COLO668 (cell line): Measurements from ENCODE around the gene ERCC6L2.
A peak's percentile ranks its signal among the peaks of the same experiment; 100 is the strongest.

Experiments used
- DNase-seq: peaks from one replicate; lab custom pipeline; 2025; ENCODE audit not compliant: unreplicated experiment; lab: John Stamatoyannopoulos, UW

Gene ERCC6L2

GRCh38 chr9:95875305-95876137 is at the start of gene ERCC6L2:
ERCC6L2 (plus strand) TSS chr9:95875691; CDS start chr9:95876039, 348 bp downstream.
- DNase-seq, result peak; percentile 96

- no peak for DNase-seq
Measured at GRCh38 chr9:95826183-95826838, 49.2 kb upstream of the ERCC6L2 start.

GRCh38 chr9:95830768-95831167 is 44.7 kb upstream of the ERCC6L2 start:
- no peak for DNase-seq

GRCh38 chr9:95831810-95832209 is 43.7 kb upstream of the ERCC6L2 start:
- DNase-seq, result no peak

GRCh38 chr9:95833546-95834178 is 41.8 kb upstream of the ERCC6L2 start:
- no peak for DNase-seq

- no peak for DNase-seq
Measured at GRCh38 chr9:95834281-95834907, 41.1 kb upstream of the ERCC6L2 start.

GRCh38 chr9:95835393-95835792 is 40.1 kb upstream of the ERCC6L2 start:
- DNase-seq, result no peak

GRCh38 chr9:95836072-95836471 is 39.4 kb upstream of the ERCC6L2 start:
- no peak for DNase-seq

GRCh38 chr9:95839012-95839411 is 36.5 kb upstream of the ERCC6L2 start:
- no peak for DNase-seq

- DNase-seq, result no peak
Measured at GRCh38 chr9:95840074-95840473, 35.4 kb upstream of the ERCC6L2 start.

GRCh38 chr9:95841377-95841776 is 34.1 kb upstream of the ERCC6L2 start:
- DNase-seq, result no peak

- no peak for DNase-seq
Measured at GRCh38 chr9:95845751-95846150, 29.7 kb upstream of the ERCC6L2 start.

- DNase-seq, result no peak
Measured at GRCh38 chr9:95848764-95849163, 26.7 kb upstream of the ERCC6L2 start.

- DNase-seq, result no peak
Measured at GRCh38 chr9:95852059-95853032, 23.1 kb upstream of the ERCC6L2 start.

- DNase-seq, result no peak
Measured at GRCh38 chr9:95854386-95855020, 21.0 kb upstream of the ERCC6L2 start.

GRCh38 chr9:95855961-95856360 is 19.5 kb upstream of the ERCC6L2 start:
- DNase-seq, result no peak

- DNase-seq, result no peak
Measured at GRCh38 chr9:95857124-95857523, 18.4 kb upstream of the ERCC6L2 start.

GRCh38 chr9:95857896-95858295 is 17.6 kb upstream of the ERCC6L2 start:
- DNase-seq, result no peak

GRCh38 chr9:95862343-95862742 is 13.1 kb upstream of the ERCC6L2 start:
- DNase-seq, result no peak
